GM23248 (cell line): ENCODE measurements around the gene CPA5. TPM values are rescaled to one million over a fixed set of nuclear protein-coding genes. Genes with fewer than 3 reads are reported as not detected.

Experiments
- DNase-seq: peaks from one replicate; pipeline ENCODE4 v3.0.0-alpha.2; 2015
- H2AFZ ChIP-seq: fragments of 200-600 bp; sonication (generic); 2 replicates; pipeline ENCODE4 v1.6.1; 2016; ENCODE audit warnings: antibody characterized with exemption
- H3F3A ChIP-seq: fragments of 200-600 bp; sonication (generic); 2 replicates; pipeline ENCODE4 v1.6.1; 2016; ENCODE audit warnings: mild to moderate bottlenecking, antibody characterized with exemption, mixed run types; ENCODE audit not compliant: insufficient read depth
- H3K27ac ChIP-seq: fragments of 200-600 bp; sonication (generic); 2 replicates; pipeline ENCODE4 v1.5.1; 2016; ENCODE audit warnings: mild to moderate bottlenecking
- H3K27me3 ChIP-seq: fragments of 200-600 bp; sonication (generic); replicated peaks from 2 replicates; pipeline ENCODE4 v1.6.1; 2016; ENCODE audit warnings: mild to moderate bottlenecking; ENCODE audit not compliant: insufficient read depth
- H3K36me3 ChIP-seq: fragments of 200-600 bp; sonication (generic); 2 replicates; pipeline ENCODE4 v1.6.1; 2016; ENCODE audit warnings: low read depth, mild to moderate bottlenecking
- H3K4me1 ChIP-seq: fragments of 200-600 bp; sonication (generic); 2 replicates; pipeline ENCODE4 v1.6.1; 2016; ENCODE audit warnings: mild to moderate bottlenecking; ENCODE audit not compliant: insufficient read depth
- H3K4me2 ChIP-seq: fragments of 200-600 bp; sonication (generic); one replicate; pipeline ENCODE4 v1.6.1; 2016; ENCODE audit warnings: mild to moderate bottlenecking; ENCODE audit not compliant: unreplicated experiment
- H3K4me3 ChIP-seq: fragments of 200-600 bp; sonication (generic); 2 replicates; pipeline ENCODE4 v1.5.1; 2016; ENCODE audit warnings: mild to moderate bottlenecking
- H3K79me2 ChIP-seq: fragments of 200-600 bp; sonication (generic); 2 replicates; pipeline ENCODE4 v1.6.1; 2016; ENCODE audit warnings: mild to moderate bottlenecking; ENCODE audit not compliant: insufficient read depth
- H3K9ac ChIP-seq: fragments of 200-600 bp; sonication (generic); 2 replicates; pipeline ENCODE4 v1.6.1; 2016; ENCODE audit warnings: mild to moderate bottlenecking
- H3K9me2 ChIP-seq: fragments of 200-600 bp; sonication (generic); 2 replicates; pipeline ENCODE4 v1.6.1; 2016; ENCODE audit warnings: mixed run types, mild to moderate bottlenecking, moderate library complexity; ENCODE audit not compliant: insufficient read depth
- H3K9me3 ChIP-seq: fragments of 200-600 bp; sonication (generic); one replicate; pipeline ENCODE4 v1.6.1; 2017; ENCODE audit warnings: low read depth
- H4K20me1 ChIP-seq: fragments of 200-600 bp; sonication (generic); 2 replicates; pipeline ENCODE4 v1.6.0; 2016; ENCODE audit not compliant: insufficient read depth
- EZH2 ChIP-seq: fragments of 200-600 bp; sonication (generic); IDR thresholded peaks from 2 replicates; pipeline ENCODE4 v1.6.1; 2018; ENCODE audit warnings: antibody characterized with exemption, mild to moderate bottlenecking; ENCODE audit not compliant: insufficient read depth, poor library complexity, severe bottlenecking
- EZH2phosphoT487 ChIP-seq: fragments of 200-600 bp; sonication (generic); IDR thresholded peaks from 2 replicates; pipeline ENCODE4 v1.6.1; 2018; ENCODE audit warnings: antibody characterized with exemption, moderate library complexity, mild to moderate bottlenecking, low read depth; ENCODE audit not compliant: insufficient read depth
- WGBS, 2 experiments: methylation state at CpG; one replicate each; pipeline ENCODE4 v1.1.6; 2015 to 2017; ENCODE audit warnings: low lambda C conversion rate in 2 of 2, low coverage in 1 of 2; ENCODE audit errors: missing lambda C conversion rate in 2 of 2; 5-methylcytosine and 5-hydroxymethylcytosine counted together
- in situ Hi-C: fragments of 300-500 bp; cut with MboI; formaldehyde crosslinking; loops from 2 replicates; pipeline ENCODE4 v1.15.0; 2020
- polyA plus RNA-seq: library from polyadenylated mRNA; unstranded; fragments of >200 nt; fragmentation: Nextera tagmentation; extraction: Ambion mirVana; gene quantifications from 2 replicates; pipeline ENCODE4 v1.2.1, GENCODE V29; 2016
- total RNA-seq: library from RNA; depleted of rRNA; stranded (reverse); fragments of >200 nt; shearing (Covaris generic); gene quantifications from 2 replicates; pipeline ENCODE4 v1.2.3, GENCODE V29; 2014

CPA5 gene
- total and polyA plus RNA-seq, 2 experiments from 2014 or later, result 0.23 TPM; not detected in 1

DNA sequence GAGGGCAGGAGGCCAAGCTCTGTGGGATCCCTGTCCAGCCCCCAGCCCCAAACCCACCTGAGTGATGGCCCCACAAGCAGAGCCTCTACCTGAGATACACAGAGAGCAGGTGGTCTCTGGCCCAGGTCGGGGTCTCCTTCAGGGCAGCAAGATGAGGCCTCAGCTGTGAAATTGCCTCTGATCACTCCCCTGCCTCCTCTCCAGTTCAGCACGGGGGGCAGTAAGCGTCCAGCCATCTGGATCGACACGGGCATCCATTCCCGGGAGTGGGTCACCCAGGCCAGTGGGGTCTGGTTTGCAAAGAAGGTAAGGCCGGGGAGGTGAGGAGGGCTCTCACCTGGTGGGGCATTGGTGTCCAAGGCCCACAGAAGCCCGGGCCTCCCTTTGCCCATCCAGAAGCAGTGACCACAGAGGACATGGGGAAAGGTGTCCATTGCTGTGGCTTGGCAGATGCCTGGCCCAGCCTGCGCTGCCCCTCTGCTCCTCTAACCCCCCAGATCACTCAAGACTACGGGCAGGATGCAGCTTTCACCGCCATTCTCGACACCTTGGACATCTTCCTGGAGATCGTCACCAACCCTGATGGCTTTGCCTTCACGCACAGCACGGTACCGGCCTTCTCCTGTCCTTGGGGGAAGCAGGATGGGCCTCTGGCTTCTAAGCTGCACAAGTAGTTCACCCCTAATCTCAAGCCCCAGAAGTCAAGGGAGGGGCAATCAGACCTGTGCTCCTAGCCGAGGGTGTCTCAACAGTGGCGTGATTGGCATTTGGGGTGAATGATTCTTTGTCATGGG lies 38.8 kb downstream of the CPA5 start:
- in situ Hi-C loops, result no loop called here
- no peak overlapping the region for H2AFZ ChIP-seq
- H3K4me1 ChIP-seq, result no peaks in the 10 kb centered on the region
- no peak for TF ChIP-seq EZH2
- H3K9me3 ChIP-seq, result no peaks in the 10 kb centered on the region
- no peaks in the 10 kb centered on the region for H3K79me2 ChIP-seq
- H3K36me3 ChIP-seq, result no peaks in the 10 kb centered on the region
- no peaks in the 10 kb centered on the region for H3F3A ChIP-seq
- no peaks in the 10 kb centered on the region for H4K20me1 ChIP-seq
- no peak overlapping the region for H3K27ac ChIP-seq
- DNase-seq, result no peak
- no peak overlapping the region for H3K4me2 ChIP-seq
- WGBS, 2 experiments, result 82% methylated on average over 18 of the region's 18 CpGs
- H3K4me3 ChIP-seq, result no peak overlapping the region
- H3K9me2 ChIP-seq, result no peaks in the 10 kb centered on the region
- H3K27me3 ChIP-seq, result no peaks in the 10 kb centered on the region
- no peak overlapping the region for H3K9ac ChIP-seq

DNA sequence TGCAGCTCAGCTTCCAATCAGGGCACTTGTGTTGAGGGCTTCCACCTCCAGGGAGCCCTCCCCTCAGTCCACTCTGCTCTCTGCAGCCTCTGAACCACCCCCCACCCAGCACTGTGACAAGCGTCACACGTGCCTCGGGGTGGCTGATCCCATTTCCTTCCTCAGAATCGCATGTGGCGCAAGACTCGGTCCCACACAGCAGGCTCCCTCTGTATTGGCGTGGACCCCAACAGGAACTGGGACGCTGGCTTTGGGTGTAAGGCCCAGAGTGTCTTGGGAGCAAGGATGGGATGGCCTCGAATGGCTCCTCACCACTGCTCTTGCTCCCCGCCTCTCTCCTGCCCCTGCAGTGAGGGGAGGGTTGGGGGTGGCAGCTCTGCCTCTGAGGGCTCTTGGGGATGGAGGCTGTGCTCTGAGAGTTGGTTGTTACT lies 39.8 kb downstream of the CPA5 start:
- no peaks in the 10 kb centered on the region for H3K4me1 ChIP-seq
- H4K20me1 ChIP-seq, result no peaks in the 10 kb centered on the region
- no peak overlapping the region for H3K4me3 ChIP-seq
- H3K27ac ChIP-seq, result no peak overlapping the region
- H3K79me2 ChIP-seq, result no peaks in the 10 kb centered on the region
- H3K4me2 ChIP-seq, result no peak overlapping the region
- no peaks in the 10 kb centered on the region for H3K27me3 ChIP-seq
- no peaks in the 10 kb centered on the region for H3F3A ChIP-seq
- H3K9ac ChIP-seq, result no peak overlapping the region
- no peaks in the 10 kb centered on the region for H3K36me3 ChIP-seq
- H3K9me3 ChIP-seq, result no peaks in the 10 kb centered on the region
- no peaks in the 10 kb centered on the region for H3K9me2 ChIP-seq
- no peak overlapping the region for H2AFZ ChIP-seq
- no peak for DNase-seq
- in situ Hi-C loops, result no loop called here
- no peak for TF ChIP-seq EZH2phosphoT487
- no peak for TF ChIP-seq EZH2
- 93% methylated on average over 10 of the region's 10 CpGs for WGBS, 2 experiments

DNA sequence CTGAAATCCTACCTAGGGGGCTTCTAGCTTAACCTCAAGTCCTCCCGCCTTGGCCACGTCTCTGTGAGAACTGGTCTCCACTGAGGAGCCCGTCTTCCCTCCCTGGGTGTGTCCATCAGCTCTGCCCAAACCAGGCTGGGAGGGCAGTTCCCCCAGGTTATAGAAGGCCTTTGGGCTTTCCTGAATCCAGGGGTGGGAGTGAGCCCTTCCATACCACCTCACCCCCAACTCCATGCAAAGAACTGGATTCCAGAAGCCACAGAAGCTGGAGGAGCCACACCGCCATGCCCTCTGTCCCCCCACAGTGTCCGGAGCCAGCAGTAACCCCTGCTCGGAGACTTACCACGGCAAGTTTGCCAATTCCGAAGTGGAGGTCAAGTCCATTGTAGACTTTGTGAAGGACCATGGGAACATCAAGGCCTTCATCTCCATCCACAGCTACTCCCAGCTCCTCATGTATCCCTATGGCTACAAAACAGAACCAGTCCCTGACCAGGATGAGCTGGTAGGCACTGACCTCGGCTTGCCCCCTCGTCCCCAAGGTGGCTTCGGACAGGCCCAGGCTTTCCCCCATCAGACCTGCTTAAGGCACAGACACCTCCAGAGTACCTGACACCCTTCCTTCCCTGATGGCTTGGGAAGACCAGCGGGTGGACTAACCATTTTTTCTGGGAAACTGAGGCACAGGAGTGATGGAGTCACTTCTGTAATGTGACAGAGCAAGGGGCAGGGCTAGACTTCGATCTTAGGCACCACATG lies 40.4 kb downstream of the CPA5 start:
- TF ChIP-seq EZH2, result no peak
- no peak for TF ChIP-seq EZH2phosphoT487
- Histone ChIP-seq H3F3A (no peaks in the 10 kb centered on the region), H3K27me3 (no peaks in the 10 kb centered on the region), H3K4me3 (no peak overlapping the region), H3K9me2 (no peaks in the 10 kb centered on the region), H4K20me1 (no peaks in the 10 kb centered on the region), H3K36me3 (no peaks in the 10 kb centered on the region), H3K9ac (no peak overlapping the region), H3K9me3 (no peaks in the 10 kb centered on the region), H3K79me2 (no peaks in the 10 kb centered on the region), H3K4me1 (no peaks in the 10 kb centered on the region), H3K4me2 (no peak overlapping the region), H2AFZ (no peak overlapping the region), H3K27ac (no peak overlapping the region)
- 88 to 93% methylated on average over 13 of the region's 13 CpGs for WGBS, 2 experiments
- DNase-seq, result no peak
- in situ Hi-C loops, result no loop called here

DNA sequence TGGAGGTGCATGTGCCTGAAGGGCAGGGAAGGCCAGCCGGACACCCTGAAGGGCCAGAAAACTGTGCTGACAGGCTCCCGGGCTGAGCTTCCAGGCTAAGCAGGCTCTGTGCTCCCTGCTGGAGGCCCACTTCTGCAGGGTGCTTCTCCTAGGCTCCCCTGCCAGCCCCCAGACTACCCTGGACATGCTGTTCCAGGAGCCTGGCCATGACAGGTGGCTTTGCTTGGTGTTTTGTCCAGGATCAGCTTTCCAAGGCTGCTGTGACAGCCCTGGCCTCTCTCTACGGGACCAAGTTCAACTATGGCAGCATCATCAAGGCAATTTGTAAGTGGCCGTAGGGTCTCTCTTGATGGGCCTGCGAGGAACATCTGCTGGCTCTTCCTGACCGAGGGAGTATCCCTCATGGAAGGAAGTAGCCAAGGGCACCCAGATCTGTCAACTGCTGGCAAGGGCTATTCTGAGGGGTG lies 41.0 kb downstream of the CPA5 start:
- no peak for TF ChIP-seq EZH2phosphoT487
- no peak for TF ChIP-seq EZH2
- in situ Hi-C loops, result no loop called here
- Histone ChIP-seq H3K9me2 (no peaks in the 10 kb centered on the region), H3K4me1 (no peaks in the 10 kb centered on the region), H3K27me3 (no peaks in the 10 kb centered on the region), H3K4me3 (no peak overlapping the region), H3K4me2 (no peak overlapping the region), H3K36me3 (no peaks in the 10 kb centered on the region), H3K9me3 (no peaks in the 10 kb centered on the region), H3K27ac (no peak overlapping the region), H2AFZ (no peak overlapping the region), H3K9ac (no peak overlapping the region), H3K79me2 (no peaks in the 10 kb centered on the region), H3F3A (no peaks in the 10 kb centered on the region), H4K20me1 (no peaks in the 10 kb centered on the region)
- 92 to 98% methylated on average over 6 of the region's 6 CpGs for WGBS, 2 experiments
- DNase-seq, result no peak
